Measurements from ENCODE around the gene C1RL. TPM values are rescaled to one million over a fixed set of nuclear protein-coding genes. Genes with fewer than 3 reads are reported as not detected.
"Not testable (repeated sequence)": the region's sequence is repeated elsewhere in the genome, so short reads cannot be mapped to it uniquely, and the experiment has no call there.

Gene C1RL
- total RNA-seq, 1 donor from 2014 or later = 26.7 TPM

DNA sequence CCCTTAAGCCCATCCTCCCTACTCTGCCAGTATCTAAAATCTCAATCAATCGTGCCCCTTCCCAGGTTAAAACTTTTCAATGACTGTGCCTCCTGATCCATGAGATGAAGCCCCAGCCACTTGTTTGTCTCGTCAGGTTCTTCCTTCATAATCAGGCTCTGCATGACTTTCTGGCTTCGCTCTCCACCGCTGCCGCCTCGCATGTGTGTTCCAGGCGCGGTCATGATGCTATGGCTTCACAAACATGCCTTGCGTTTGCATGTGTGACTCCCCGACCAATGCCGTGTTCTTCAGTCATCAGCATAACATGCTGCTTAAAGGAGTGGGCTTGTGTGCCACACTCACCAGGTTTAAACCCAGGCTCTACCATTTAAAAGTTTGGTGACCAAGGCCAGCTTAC lies 5.0 kb upstream of the C1RL start:
- DNase-seq = no peak

DNA sequence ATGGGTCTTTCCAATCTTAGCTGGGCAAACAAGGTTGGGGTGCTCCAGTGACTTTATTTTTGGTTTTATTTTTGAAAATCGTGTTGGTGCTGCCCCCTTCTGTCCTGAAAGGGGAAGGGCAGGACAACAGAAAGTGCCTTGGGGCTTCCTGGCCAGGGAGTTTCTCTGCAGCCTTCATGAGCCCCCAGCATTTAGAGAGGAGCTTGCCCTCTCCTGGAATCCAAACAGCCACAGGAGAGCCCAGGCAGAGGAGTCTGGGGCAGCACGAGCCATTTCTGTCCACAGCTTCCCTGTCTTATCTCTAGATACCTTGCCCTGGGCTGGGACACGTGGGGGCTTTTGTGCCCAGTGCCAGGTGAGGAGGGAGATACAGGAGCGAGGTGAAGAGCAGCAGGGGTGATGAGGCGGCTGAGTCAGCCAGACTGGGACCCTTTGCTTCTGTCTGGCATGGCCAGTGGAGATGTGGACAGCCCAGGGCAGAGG lies 4.4 kb upstream of the C1RL start:
- peak; percentile 62 for DNase-seq

DNA sequence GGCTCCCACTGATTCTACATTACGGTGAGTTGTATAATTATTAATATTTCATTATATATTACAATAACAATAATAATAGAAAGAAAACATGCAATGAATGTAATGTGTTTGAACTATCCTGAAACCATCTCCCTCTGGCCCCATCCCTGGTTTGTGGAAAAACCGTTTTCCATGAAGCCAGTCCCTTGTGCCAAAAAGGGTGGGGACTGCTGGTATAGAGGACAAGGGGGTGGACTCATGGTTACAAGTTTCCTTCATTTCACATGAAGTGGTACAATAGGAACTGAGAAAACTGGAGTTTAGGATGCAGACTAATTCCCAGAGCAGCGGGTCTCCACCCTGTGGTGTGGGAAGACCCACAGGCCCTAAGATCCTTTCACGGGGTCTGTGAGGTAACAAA lies 3.0 kb upstream of the C1RL start:
- DNase-seq = no peak

GRCh38 chr12:7110661-7111060 lies 1.6 kb upstream of the C1RL start:
- DNase-seq = no peak

GRCh38 chr12:7109572-7109920 lies 532 bp upstream of the C1RL start:
- DNase-seq = no peak

DNA sequence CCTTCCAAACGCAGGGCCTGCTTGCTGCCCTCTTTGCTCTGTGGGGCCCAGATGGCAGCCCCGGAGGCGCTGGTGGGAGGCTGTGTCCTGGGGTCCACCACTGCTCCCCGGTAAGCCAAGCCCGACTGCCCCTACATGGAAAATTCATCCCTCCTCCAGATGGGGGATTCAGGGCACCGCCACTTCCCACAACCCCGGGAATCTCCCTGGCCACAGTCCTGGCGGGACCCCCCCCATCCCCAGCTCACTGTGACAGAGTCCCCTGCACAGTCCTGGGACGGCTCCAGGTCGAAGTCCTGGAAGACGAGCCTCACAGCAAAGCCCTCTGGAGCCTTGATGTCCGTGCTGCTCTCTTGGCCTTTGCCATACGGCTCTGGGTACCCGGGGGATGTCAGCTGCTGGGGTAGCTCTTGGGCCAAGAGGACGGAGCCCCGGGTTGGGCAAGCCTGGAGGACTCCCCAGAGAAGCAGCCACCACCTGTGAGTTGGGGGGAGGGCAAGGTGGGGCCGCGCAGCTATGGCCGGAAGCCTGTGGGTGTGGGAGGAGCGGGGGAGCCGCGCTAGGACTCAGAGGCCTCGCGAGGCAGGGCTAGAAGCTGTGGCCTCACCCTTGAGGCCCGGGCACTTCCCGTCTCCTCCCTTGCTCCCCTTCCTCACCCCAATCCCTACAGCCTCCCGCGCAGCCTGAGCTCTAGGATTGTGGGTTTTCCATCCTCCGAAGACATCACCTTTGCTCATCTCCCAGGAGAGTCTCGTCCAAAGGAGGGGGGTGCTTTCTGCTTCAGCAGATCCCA lies 815 bp downstream of the C1RL start:
- DNase-seq = peak; percentile 64

- no peak for DNase-seq
Measured at GRCh38 chr12:7107636-7108002, 1.4 kb downstream of the C1RL start.

- DNase-seq = not testable (repeated sequence)
Measured at GRCh38 chr12:7107181-7107580, 1.8 kb downstream of the C1RL start.

- no peak for DNase-seq
Measured at GRCh38 chr12:7106082-7106481, 2.9 kb downstream of the C1RL start.

- DNase-seq = no peak
Measured at GRCh38 chr12:7103837-7104584, 5.0 kb downstream of the C1RL start.

- no peak for DNase-seq
Measured at GRCh38 chr12:7102582-7102981, 6.4 kb downstream of the C1RL start.

DNA sequence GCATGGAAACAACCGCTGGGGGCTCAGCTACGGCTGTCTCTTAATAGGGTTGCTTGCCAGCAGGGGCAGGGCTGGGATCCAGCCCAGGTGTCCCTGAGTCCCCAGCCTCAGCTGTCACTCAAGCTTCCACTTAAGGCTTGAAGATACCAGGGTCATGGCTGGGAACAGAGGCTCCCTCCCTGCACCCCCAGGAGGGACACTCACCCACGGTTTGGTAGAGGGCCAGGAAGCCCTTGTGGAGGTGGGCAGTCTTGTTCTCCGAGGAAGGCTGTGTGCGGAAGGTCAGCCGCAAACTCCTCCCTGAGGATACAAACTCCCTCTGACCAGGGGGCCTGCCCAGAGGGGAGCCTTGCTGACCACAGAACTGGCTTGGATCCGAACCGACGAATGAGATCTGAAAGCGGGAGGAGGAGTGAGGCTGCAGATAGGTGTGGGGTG lies 7.3 kb downstream of the C1RL start:
- no peak for DNase-seq

DNA sequence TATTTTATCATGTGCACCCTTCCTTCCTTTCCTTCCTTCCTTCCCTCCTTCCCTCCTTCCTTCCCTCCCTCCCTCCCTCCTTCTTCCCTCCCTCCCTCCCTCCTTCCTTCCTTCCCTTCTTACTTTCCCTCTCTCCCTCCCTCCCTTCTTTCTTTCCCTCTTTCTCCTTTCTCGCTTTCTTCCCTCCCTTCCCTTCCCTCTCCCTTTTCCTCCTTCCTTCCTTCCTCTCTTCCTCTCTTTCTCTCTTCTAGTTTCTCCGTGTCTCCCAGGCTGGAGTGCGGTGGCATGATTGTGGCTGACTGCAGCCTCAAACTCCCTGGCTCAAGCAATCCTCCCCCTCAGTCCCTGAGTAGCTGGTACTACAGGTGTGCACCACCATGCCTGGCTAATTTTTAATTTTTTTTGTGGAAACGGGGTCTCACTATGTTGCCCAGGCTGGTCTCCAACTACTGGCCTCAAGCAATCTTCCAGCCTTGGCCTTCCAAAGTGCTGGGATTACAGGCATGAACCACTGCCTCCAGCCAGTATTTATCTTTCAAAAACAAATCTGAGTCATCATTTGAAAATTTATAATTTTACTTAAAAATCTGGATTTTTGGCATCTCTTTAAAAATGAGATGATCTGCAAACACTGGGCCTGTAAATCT lies 7.8 kb downstream of the C1RL start:
- DNase-seq = no peak

GRCh38 chr12:7100239-7100638 lies 8.8 kb downstream of the C1RL start:
- DNase-seq = no peak

DNA sequence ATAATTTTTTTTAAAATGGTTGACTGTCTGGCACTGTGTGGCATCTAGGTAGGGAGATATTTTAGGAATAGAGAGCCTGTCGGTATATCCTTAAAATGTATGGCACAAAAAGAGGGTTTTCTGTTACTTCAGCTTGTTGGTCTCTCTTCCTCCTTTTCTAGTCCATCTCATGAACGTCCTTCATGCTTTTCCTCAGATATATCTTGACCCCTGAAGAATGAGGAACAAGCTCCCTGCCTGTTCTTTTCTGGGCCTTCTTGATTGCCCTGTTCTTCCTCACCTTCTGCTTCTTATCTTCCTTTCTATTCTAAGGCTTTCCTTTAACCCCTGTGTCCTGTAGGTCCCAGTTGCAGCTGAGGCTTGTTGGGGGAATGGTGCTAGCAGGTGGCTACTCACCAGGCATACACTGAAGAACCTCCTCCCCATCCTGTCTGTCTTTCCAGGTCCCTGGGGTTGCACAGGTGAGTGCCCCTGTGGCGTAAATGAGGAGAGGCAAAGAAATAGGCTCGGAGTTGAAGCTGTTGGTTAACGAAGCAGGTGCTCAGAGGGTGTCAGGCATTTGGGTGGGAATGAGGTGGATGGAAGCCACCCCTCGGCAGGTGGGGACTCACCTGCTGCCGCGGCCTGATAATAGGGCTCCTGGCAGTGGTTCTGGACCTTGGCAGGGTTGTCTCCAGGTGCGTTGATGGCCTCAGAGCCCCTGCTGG lies 9.6 kb downstream of the C1RL start:
- no peak for DNase-seq

DNA sequence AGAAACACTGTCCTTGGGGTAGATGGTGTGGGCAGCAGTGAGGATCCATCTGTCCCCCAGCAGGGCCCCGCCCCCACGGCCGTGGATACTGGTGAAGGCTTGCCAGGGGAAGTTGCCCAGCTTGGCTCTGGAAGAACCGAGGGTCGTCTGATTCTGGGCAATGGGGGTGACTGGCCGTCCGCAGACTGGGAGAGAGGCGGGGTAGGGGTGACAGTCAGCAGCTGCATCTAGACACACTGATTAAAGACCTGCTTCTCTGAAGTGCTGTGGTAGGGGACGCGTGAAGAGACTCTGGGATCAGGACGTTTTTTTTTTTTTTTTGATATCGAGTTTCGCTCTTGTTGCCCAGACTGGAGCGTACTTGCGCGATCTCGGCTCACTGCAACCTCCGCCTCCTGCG lies 12.0 kb downstream of the C1RL start:
- no peak for DNase-seq

GRCh38 chr12:7096006-7096932 lies 12.7 kb downstream of the C1RL start:
- no peak for DNase-seq

DNA sequence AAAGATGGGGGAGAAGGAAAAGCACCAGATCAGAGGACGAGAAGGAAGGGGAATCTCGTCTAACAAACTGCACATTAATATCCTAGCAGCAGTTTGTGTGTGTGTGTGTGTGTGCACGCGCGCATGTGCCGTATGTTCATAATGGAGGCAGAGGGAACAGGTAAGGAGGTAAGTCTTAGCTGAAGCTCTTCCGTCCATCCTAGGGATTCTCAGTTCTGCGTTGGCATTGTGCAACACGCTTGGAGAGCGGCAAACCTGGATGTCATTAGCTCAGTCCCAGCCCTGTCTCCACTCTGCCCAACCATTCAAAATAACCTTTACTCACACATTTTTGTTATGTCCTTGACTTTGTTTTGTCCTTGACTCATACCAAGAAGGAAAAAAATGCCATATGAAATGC lies 15.1 kb downstream of the C1RL start:
- no peak for DNase-seq

DNA sequence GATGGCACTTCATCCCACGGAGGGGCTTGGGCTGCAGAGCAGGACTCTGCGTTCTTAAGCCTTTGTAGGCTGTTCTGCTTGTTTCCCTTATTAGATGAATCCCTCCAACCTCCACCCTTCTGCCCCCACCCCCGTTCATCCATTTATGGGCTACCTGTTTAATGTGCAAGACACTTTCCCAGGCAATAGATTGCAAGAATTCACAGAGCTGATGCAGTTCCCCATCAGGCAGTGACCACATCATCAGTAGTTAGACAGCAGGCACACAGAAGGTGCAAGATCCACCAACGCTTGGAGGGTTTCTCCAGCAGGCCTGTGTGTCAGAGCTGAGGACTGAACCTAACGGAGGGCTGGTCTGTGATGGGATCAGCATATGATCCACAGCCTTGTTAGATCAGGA lies 15.5 kb downstream of the C1RL start:
- no peak for DNase-seq

DNA sequence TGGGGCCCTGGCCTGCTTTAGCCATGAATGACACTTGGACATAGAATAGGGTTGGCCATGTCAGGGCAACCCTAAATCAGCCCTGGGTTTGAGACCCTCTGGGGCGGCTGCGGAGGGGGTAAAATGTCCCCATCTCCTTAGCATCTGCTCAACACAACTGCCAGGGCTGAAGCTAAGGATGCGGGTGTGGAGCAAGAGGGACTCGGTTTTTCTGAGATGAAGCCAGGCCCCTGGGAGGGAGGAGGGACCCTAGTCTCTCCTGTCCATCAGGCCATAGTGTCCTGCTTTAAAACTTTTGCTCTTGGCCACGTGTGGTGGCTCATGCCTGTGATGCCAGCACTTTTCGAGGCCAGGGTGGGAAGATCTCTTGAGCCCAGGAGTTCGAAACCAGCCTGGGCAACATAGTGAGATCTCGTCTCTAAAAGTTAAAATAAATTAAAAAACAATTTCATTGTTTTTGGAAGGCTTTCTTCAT lies 16.0 kb downstream of the C1RL start:
- DNase-seq = no peak

- peak; percentile 72 for DNase-seq
Measured at GRCh38 chr12:7092229-7092985, 16.6 kb downstream of the C1RL start, which contains the start of gene C1R. TSS of gene C1R (minus strand) at chr12:7092445. CDS start at chr12:7092388, 57 bp downstream.

All from dermis blood vessel endothelial cell (primary cell).